Stimulated activated naive B cell treated with anti-CD40 and anti-IgM and Interleukin-4, amounts not matched to agents 10 μg/mL and 1 μg/mL and 100 μg/mL, for 72 hours (primary cell): ENCODE data around the gene STK38.
"Not testable (repeated sequence)": the region's sequence is repeated elsewhere in the genome, so short reads cannot be mapped to it uniquely, and the experiment has no call there.

Experiments used
- ATAC-seq, 2 donors: fragments of 150-1000 bp; cut with Tn5 transposase; replicated peaks; 2 replicates each; pipeline ENCODE4 v1.10.0; 2021; ENCODE audit warnings: moderate library complexity in 1 of 2
- DNase-seq: peaks from one replicate; pipeline ENCODE4 v3.0.0; 2021
- H3K27ac Mint-ChIP-seq: one replicate; pipeline ENCODE4 v1.8.0; 2022; ENCODE audit warnings: mild to moderate bottlenecking, mixed read lengths
- H3K27me3 Mint-ChIP-seq, 2 donors: one replicate each; pipeline ENCODE4 v1.8.0; 2022; ENCODE audit warnings: mixed read lengths in 2 of 2
- H3K36me3 Mint-ChIP-seq, 2 donors: one replicate each; pipeline ENCODE4 v1.8.0; 2022; ENCODE audit warnings: mixed read lengths in 2 of 2, mild to moderate bottlenecking in 1 of 2
- H3K4me1 Mint-ChIP-seq, 2 donors: one replicate each; pipeline ENCODE4 v1.8.0; 2022; ENCODE audit warnings: mixed read lengths in 2 of 2, mild to moderate bottlenecking in 1 of 2
- H3K4me3 Mint-ChIP-seq, 2 donors: one replicate each; pipeline ENCODE4 v1.8.0; 2022; ENCODE audit warnings: mild to moderate bottlenecking in 2 of 2, mixed read lengths in 2 of 2, moderate library complexity in 1 of 2
- H3K9me3 Mint-ChIP-seq, 2 donors: one replicate each; pipeline ENCODE4 v1.8.0; 2022; ENCODE audit warnings: mixed read lengths in 2 of 2, mild to moderate bottlenecking in 1 of 2

The STK38 gene

DNA sequence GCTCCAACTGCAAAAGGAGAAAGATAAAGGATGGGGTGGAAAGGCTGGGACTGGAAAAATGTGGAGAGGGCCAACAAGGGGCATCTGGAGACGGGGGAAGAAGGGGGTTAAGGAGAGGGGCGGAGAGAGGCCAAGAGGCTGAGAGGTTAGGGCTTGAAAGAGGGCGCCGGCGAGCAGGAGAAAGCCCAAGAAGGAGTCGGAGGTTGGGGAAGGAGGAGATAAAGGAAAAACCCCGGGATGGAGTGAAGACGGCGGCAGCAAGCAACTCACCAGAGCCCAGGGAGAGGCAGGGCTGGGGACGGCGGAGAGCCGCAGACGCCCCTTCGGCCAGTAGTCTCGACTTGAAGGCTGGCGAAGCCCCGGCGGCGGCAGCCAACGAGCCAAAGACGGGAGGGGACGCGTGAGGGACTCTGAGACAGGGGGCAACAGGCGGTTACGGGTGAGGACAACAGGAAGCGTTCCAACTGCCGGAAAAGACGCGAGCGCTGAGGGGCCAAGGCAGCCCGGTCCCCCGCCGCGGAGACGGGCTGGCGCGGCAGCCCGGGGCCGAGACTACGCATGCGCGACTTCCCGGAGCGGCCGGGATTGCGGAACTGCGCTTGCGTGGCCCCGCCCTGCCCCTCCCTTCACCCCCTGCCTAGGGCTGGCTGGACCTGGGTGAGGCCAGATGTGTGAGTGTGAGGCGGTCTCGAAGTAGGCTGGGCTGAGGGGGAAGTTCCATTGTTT lies at the start of gene STK38:
TSS of gene STK38 (minus strand) at position 560 of the 726 bp plus-strand sequence. CDS start 7,277 bp downstream, outside the sequence.
- Mint-ChIP-seq H3K27ac (peak within 1 kb of the TSS; percentile 92), H3K4me1 (peaks cover 47 to 65% of the 10 kb centered on the region in 2 donors), H3K9me3 (no peaks in the 10 kb centered on the region)

DNA sequence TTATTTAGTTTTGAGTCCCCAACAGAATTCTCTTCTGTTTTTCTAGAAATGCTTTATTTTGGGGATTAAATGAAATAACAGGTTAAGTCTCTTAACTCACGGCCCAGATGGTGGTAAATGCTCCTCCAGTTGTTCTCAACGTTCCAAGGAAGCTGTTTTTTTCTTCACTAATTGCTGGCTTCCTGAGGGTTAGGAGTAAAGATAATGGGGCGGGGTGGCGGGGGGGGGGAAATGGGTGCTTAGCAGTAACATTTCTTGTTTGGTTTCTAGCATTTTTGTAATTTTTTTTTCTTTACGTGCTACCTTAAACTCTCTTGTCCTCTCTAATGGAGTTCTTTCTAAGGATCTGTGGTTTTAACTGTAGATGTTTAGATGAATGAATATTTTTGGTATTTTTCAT lies 49.1 kb upstream of the STK38 start:
- peak overlapping the region; percentile 88 to 95 for H3K4me3 Mint-ChIP-seq
- peaks cover 0 to 4% of the 10 kb centered on the region in 2 donors for H3K27me3 Mint-ChIP-seq
- peak overlapping the region; percentile 100 for H3K27ac Mint-ChIP-seq
- peaks cover 0 to 2% of the 10 kb centered on the region in 2 donors for H3K9me3 Mint-ChIP-seq
- no peak for DNase-seq
- H3K36me3 Mint-ChIP-seq: peaks cover 54 to 62% of the 10 kb centered on the region in 2 donors
- ATAC-seq: no peak
- H3K4me1 Mint-ChIP-seq: peaks cover 33 to 57% of the 10 kb centered on the region in 2 donors

More for the DNA sequence above, at the start of gene STK38:
- H3K27me3 Mint-ChIP-seq: no peaks in the 10 kb centered on the region
- H3K4me3 Mint-ChIP-seq: peak within 1 kb of the TSS; percentile 93 to 95
- peaks cover 5 to 9% of the 10 kb centered on the region in 2 donors for H3K36me3 Mint-ChIP-seq
- DNase-seq (peak; percentile 82), ATAC-seq (peak; percentile 87)

DNA sequence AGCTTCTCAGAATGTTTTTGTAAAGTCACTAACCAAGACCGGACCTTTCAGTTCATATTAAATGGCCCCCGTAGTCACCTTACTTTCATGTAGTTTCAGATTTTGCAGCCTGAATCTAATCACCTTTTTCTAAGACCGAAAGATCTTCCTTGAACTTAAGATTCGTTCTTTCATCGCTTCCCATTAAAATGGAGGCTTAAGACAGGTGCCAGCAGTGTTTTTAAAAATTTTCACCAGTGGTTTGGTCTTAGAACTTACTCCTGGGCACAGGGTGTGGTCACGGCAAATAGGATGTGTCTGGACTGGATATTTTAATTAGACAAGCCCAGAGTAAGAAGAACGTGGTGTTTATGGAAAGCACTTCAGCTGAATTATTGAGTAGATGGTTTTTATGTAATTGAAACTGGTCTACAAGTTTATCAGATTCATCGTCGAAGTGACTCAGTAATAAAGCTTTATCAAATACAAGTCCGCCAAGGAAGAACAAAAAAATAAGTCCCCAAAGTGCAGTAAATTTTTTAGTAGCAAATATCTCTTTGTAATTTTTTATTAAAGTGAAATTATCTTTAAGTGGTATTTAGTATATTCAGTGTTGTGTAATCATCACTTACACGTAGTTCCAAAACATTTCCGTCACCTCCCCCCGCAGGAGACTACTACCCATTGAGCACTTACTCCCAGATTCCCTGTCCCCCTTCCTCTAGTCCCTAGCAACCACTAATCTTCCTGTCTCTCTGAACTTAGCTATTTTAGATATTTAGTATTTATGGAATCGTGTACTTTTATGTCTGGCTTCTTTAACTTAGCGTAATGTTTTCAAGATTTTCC lies 47.8 kb upstream of the STK38 start:
- Mint-ChIP-seq H3K36me3 (peaks cover 49 to 55% of the 10 kb centered on the region in 2 donors), H3K4me3 (peak overlapping the region; percentile 88 to 95), H3K4me1 (peaks cover 31 to 48% of the 10 kb centered on the region in 2 donors), H3K27me3 (peaks cover 0 to 4% of the 10 kb centered on the region in 2 donors), H3K27ac (peak overlapping the region; percentile 100), H3K9me3 (peaks cover 0 to 2% of the 10 kb centered on the region in 2 donors)
- DNase-seq (no peak), ATAC-seq (no peak)

DNA sequence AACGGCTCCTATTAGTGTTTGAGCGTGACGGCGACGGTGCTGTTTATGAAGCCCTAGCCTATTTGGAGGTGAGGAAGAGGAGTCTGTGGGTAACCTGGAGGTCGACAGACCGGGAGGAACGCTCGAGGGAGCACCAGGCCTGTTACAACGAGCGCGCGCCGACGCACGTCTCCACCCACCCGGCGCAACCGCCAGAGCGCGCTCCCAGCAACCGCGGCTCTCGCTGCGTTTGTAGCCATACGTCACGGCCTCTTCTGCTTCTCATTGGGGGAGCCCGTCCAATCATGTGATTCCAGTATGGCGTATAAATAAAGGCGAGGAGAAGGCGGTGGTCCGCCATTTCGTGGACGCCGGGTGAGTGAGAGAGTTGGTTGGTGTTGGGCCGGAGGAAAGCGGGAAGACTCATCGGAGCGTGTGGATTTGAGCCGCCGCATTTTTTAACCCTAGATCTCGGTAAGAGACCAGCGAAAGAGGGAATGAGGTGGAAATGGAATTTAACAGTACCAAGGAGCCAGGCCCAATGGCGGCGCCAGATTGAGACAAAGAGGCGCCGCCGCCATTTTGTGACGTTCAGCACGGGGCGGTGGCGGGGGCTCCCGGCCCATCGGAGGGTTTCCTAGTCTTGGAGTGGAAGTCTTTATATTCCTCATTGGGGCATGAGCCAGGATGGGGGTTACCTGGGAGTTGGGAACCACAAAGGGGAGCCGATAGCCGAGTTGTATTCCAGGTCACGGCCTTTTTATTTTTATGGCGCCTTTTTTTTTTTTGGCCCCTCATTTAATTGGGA lies 46.9 kb upstream of the STK38 start, which contains the start of gene SRSF3:
TSS of gene SRSF3 (plus strand) at position 334 of the 787 bp plus-strand sequence. CDS start 2,401 bp downstream, outside the sequence.
- peak; percentile 96 for DNase-seq

DNA sequence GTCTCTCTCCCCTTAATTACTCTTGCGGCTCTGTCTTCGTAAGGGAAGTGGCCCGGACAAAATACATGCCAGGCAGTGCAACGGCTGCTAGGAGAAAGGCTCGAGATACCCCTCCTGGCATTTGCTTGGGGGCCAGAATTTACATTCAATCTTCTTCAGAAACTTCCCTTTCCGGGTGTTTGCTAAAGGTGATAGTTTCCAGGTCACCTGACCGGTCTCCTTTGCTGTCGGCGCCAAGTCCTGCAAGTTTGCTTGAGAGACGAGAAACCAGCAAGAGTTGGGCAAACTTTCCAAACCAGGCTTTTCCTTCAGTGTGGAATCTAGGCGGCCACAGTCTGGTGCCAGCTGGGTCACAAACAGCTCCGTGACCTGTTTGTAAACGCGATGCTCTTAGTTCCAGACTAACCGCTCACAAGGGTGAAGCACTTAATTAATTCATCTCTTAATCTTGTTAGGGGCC lies 46.3 kb upstream of the STK38 start:
- Mint-ChIP-seq H3K4me1 (peaks cover 21 to 34% of the 10 kb centered on the region in 2 donors), H3K9me3 (no peaks in the 10 kb centered on the region), H3K36me3 (peaks cover 36 to 43% of the 10 kb centered on the region in 2 donors), H3K4me3 (peak overlapping the region; percentile 88 to 95), H3K27me3 (peaks cover 0 to 4% of the 10 kb centered on the region in 2 donors), H3K27ac (peak overlapping the region; percentile 100)
- DNase-seq: peak; percentile 49
- peak; percentile 44 to 54 for ATAC-seq

More for the DNA sequence above, 46.9 kb upstream of the STK38 start, which contains the start of gene SRSF3:
- Mint-ChIP-seq H3K4me3 (peak within 1 kb of the TSS; percentile 88 to 95), H3K9me3 (peaks cover 0 to 2% of the 10 kb centered on the region in 2 donors), H3K27me3 (peaks cover 0 to 4% of the 10 kb centered on the region in 2 donors), H3K4me1 (peaks cover 27 to 41% of the 10 kb centered on the region in 2 donors), H3K27ac (peak within 1 kb of the TSS; percentile 100), H3K36me3 (peaks cover 42 to 49% of the 10 kb centered on the region in 2 donors)
- ATAC-seq: peak; percentile 93 to 95

DNA sequence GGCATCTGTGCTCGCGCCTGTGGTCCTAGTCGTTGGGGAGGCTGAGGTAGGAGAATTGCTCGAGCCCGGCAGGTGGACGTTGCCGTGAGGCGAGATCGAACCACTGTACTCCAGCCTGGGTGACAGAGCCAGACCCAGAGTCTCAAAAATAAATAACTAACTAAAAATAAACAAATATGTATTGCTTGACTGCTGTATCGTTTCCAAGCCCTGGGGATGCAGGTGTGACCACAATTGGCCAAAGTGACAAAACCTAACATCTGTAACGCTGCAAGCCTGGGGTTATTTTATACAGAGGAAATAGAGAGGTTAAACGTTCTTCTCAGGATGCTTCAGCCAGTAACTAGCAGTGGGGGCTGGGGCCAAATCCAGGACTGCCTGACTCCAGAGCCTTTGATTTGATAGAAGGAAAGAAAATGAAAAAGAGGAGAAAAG lies 45.0 kb upstream of the STK38 start:
- Mint-ChIP-seq H3K4me3 (peak overlapping the region; percentile 81 to 84), H3K27ac (peak overlapping the region; percentile 96), H3K27me3 (peaks cover 0 to 4% of the 10 kb centered on the region in 2 donors), H3K9me3 (no peaks in the 10 kb centered on the region), H3K4me1 (peaks cover 17 to 22% of the 10 kb centered on the region in 2 donors), H3K36me3 (peaks cover 26 to 32% of the 10 kb centered on the region in 2 donors)
- DNase-seq: peak; percentile 15
- ATAC-seq: peak in 1 of 2 donors; percentile 2

DNA sequence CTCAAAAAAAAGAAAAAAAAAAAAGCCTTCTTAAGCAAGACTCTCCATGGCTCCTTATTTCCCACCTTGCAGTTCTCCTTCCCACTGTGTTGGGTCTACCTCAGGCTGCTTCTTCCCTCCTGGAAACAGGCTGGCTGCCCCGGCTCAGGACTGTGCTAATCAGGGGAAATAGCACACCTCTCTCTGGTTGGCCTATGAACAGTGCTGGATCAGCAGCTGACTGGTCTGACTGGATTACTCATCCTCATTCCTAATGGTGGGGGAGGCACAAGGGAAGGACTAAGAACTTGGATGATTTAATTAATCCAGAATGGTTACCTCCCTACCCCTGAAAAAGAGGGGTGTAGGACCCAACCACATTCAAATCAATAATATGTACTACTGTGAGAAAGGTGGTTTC lies 43.0 kb upstream of the STK38 start:
- H3K4me1 Mint-ChIP-seq: peaks cover 12 to 15% of the 10 kb centered on the region in 2 donors
- H3K36me3 Mint-ChIP-seq: peaks cover 9 to 12% of the 10 kb centered on the region in 2 donors
- no peak overlapping the region for H3K4me3 Mint-ChIP-seq
- DNase-seq (no peak), ATAC-seq (no peak)
- H3K27me3 Mint-ChIP-seq: peaks cover 0 to 4% of the 10 kb centered on the region in 2 donors
- no peaks in the 10 kb centered on the region for H3K9me3 Mint-ChIP-seq
- H3K27ac Mint-ChIP-seq: no peak overlapping the region

DNA sequence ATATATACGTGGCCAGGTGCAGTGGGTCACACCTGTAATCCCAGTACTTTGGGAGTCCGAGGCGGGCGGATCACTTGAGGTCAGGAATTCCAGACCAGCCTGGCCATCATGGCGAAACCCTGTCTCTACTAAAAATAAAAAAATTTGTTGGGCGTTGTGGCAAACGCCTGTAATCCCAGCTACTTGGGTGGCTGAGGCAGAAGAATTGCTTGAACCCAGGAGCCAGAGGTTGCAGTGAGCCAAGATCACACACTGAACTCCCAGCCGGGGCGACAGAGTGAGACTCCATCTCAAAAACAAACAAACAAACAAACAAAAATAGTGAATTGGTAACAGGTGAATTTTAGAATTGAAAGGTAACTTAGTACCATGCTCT lies 41.7 kb upstream of the STK38 start:
- not testable (repeated sequence) for H3K4me3 Mint-ChIP-seq, H3K27me3 Mint-ChIP-seq, H3K27ac Mint-ChIP-seq, H3K36me3 Mint-ChIP-seq, ATAC-seq, H3K9me3 Mint-ChIP-seq, DNase-seq
- H3K4me1 Mint-ChIP-seq: peaks cover 10 to 15% of the 10 kb centered on the region in 2 donors

DNA sequence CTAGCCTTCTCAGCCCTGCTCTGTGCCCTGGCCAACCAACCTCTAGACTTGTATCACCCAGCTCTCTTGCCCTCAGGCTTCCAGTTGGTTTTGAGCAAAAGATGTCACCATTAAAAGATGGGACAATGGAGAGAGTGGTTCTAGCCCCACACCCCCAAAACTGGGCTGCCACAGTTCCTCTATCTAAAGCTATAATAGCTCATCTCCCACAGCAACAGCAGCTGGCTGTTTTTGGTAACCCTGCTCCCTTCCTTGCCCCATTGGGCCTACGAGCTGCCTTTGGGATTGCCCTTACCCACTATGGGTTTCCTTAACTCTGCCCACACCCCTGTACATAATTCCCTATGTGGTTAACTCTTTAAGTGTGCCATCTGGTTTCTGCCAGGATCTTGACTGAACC lies 39.3 kb upstream of the STK38 start:
- H3K36me3 Mint-ChIP-seq: no peaks in the 10 kb centered on the region
- no peaks in the 10 kb centered on the region for H3K9me3 Mint-ChIP-seq
- no peaks in the 10 kb centered on the region for H3K27me3 Mint-ChIP-seq
- H3K4me3 Mint-ChIP-seq: no peak overlapping the region
- DNase-seq (no peak), ATAC-seq (no peak)
- no peak overlapping the region for H3K27ac Mint-ChIP-seq
- peaks cover 0 to 2% of the 10 kb centered on the region in 2 donors for H3K4me1 Mint-ChIP-seq

DNA sequence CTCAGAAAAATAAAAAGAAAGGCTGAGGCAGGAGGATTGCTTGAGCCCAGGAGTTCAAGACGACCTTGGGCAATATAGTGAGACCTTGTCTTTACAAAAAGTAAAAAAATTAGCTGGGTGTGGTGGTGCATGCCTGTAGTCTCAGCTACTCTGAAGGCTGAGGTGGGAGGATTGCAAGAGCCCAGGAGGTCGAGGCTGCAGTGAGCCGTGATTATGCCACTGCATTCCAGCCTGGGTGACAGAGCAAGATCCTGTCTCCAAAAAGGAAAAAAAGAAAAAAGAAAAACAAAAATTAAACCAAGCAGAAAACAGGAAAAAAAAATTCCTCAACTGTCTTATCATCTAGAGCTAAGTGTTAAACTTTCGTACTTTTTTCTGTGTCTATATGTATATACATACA lies 34.4 kb upstream of the STK38 start:
- Mint-ChIP-seq H3K4me1 (peaks cover 2 to 9% of the 10 kb centered on the region in 2 donors), H3K27ac (no peak overlapping the region), H3K4me3 (no peak overlapping the region), H3K9me3 (no peaks in the 10 kb centered on the region), H3K27me3 (no peaks in the 10 kb centered on the region), H3K36me3 (no peaks in the 10 kb centered on the region)
- DNase-seq (no peak), ATAC-seq (no peak)

DNA sequence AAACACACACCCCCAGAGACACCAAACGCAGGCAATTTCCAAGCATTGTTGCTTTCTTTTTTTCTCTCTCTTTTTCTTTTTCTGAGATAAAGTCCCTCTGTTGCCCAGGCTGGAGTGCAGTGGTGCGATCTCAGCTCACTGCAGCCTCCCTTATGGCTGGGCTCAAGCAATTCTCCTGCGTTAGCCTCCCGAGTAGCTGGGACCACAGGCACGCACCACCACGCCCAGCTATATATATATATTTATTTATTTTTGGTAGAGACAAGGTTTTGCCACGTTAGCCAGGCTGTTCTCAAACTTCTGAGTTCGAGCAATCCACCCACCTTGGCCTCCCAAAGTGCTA lies 32.9 kb upstream of the STK38 start:
- Mint-ChIP-seq H3K36me3 (no peaks in the 10 kb centered on the region), H3K4me3 (no peak overlapping the region), H3K27me3 (no peaks in the 10 kb centered on the region), H3K9me3 (no peaks in the 10 kb centered on the region), H3K4me1 (peaks cover 2 to 13% of the 10 kb centered on the region in 2 donors), H3K27ac (no peak overlapping the region)
- ATAC-seq (no peak), DNase-seq (no peak)

DNA sequence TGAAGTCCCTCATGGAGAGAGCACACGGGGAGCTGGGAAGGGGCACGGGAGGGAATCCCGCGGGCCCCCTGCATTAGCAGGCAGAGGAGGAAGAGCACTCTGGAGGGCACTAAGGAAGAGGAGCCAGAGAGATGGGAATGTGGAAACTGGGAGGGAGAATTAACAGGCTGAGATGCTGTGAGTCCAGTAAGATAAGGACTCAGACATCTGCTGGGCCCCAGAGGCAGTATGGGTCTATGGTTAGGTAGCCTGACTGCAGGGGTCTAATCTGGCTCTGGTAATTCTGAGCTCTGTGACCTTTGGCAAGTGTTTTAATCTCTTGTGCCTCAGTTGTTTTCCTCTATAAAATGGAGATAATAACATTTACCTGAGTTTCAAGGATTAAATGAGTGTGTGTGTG lies 31.2 kb upstream of the STK38 start:
- Mint-ChIP-seq H3K36me3 (no peaks in the 10 kb centered on the region), H3K4me1 (peaks cover 2 to 13% of the 10 kb centered on the region in 2 donors), H3K27me3 (no peaks in the 10 kb centered on the region), H3K4me3 (no peak overlapping the region), H3K27ac (no peak overlapping the region), H3K9me3 (no peaks in the 10 kb centered on the region)
- DNase-seq: no peak
- no peak for ATAC-seq

DNA sequence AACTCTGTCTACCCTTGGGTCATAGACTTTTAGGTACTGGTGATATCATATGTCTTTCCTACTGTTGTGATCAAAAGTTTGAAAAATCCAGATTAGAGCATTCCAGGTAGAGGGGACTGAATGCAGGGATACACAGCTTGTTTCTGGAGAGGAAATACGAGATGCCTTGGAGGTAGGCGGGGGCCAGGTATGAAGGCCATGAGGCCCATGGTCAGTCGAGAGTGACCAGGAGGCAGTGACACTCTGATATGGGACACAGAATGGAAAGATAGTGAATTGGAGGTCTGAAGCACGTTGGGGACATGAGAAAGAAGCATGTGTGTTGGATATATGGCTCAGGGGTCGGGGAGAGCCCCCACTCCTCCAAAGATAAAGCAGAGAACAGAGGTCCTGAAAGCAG lies 30.8 kb upstream of the STK38 start:
- H3K9me3 Mint-ChIP-seq: no peaks in the 10 kb centered on the region
- no peaks in the 10 kb centered on the region for H3K36me3 Mint-ChIP-seq
- no peak for DNase-seq
- no peak for ATAC-seq
- no peak overlapping the region for H3K27ac Mint-ChIP-seq
- no peak overlapping the region for H3K4me3 Mint-ChIP-seq
- H3K4me1 Mint-ChIP-seq: peaks cover 2 to 13% of the 10 kb centered on the region in 2 donors
- no peaks in the 10 kb centered on the region for H3K27me3 Mint-ChIP-seq

DNA sequence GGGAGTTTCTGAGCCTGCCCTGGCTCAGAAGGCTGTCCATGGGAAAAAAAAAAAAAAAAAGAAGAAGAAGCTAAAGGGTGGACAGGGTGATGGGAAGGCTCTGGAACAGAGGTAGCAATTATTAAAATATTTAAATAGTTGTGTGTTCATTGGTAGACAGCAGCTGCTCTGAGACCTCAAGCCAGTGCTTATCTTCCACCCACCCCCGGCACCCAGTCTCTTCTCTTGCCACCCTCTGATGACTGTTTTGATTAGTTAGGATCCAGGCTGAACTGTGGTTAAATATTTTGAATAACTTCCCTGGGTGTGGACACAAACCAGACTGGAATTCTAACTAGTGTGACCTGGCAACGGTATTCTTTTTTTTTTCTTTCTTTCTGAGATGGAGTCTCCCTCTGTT lies 30.0 kb upstream of the STK38 start:
- Mint-ChIP-seq H3K27ac (no peak overlapping the region), H3K4me3 (no peak overlapping the region), H3K4me1 (peaks cover 2 to 13% of the 10 kb centered on the region in 2 donors), H3K36me3 (no peaks in the 10 kb centered on the region), H3K27me3 (no peaks in the 10 kb centered on the region), H3K9me3 (no peaks in the 10 kb centered on the region)
- DNase-seq: no peak
- ATAC-seq: no peak
